ENCODE results near the gene NMT1. TPM values are rescaled to one million over a fixed set of nuclear protein-coding genes. Genes with fewer than 3 reads are reported as not detected.

NMT1 gene
- total and polyA plus RNA-seq, 2 of the 13 experiments (the other 11 are each of a cell fraction or from before 2014, with no cell fraction given), result 75.7 to 142 TPM

- TF ChIP-seq ZSCAN29 (CRISPR knock-in tag; conservative IDR thresholded peaks at IDR 0.05) (0 out of 2 replicates have a peak, but pooled peaks have one; percentile 79), ZNF557 (CRISPR knock-in tag; IDR thresholded peaks at IDR 0.05) (no peak), ZNF792 (CRISPR knock-in tag; IDR thresholded peaks at IDR 0.05) (peak; percentile 84; the same call in 1 of the 2 replicates), CEBPG (CRISPR knock-in tag; IDR thresholded peaks at IDR 0.05) (peak; percentile 21; the same call in 1 of the 2 replicates), TAF15 (IDR thresholded peaks at IDR 0.05; ENCODE audit: low read depth, low read length, poor library complexity, severe bottlenecking) (peak; percentile 61), MTERF4 (CRISPR knock-in tag; IDR thresholded peaks at IDR 0.05) (peak; percentile 82; the same call in 1 of the 2 replicates), TFAP4 (IDR thresholded peaks at IDR 0.05; ENCODE audit: borderline replicate concordance, low read depth) (peak; percentile 76), SRF (IDR thresholded peaks at IDR 0.05; ENCODE audit: low read depth, low read length) (no peak), ZNF326 (CRISPR knock-in tag; IDR thresholded peaks at IDR 0.05; ENCODE audit: borderline replicate concordance) (peak; percentile 61; the same call in 1 of the 2 replicates), HNF1B (CRISPR knock-in tag; IDR thresholded peaks at IDR 0.05) (peak; percentile 81), ZNF761 (CRISPR knock-in tag; conservative IDR thresholded peaks at IDR 0.05) (peak; percentile 95), RNF2 (conservative IDR thresholded peaks at IDR 0.05; ENCODE audit: low read depth) (peak; percentile 85; the same call in 1 of the 2 replicates), ATF2 (CRISPR knock-in tag; IDR thresholded peaks at IDR 0.05) (0 out of 2 replicates have a peak, but pooled peaks have one; percentile 28), IRF1 (CRISPR knock-in tag; IDR thresholded peaks at IDR 0.05; ENCODE audit: low read depth) (no peak), SRSF9 (IDR thresholded peaks at IDR 0.05; ENCODE audit: borderline replicate concordance, insufficient read depth, low read depth, low read length, poor library complexity, severe bottlenecking) (no peak), ZC3H13 (CRISPR knock-in tag; IDR thresholded peaks at IDR 0.05) (peak; percentile 85), ZNF691 (CRISPR knock-in tag; IDR thresholded peaks at IDR 0.05; ENCODE audit: borderline replicate concordance, low read depth) (peak; percentile 93), ZZZ3 (CRISPR knock-in tag; IDR thresholded peaks at IDR 0.05; ENCODE audit: borderline replicate concordance) (peak; percentile 72; the same call in 1 of the 2 replicates)
Measured at GRCh38 chr17:45021607-45022287, 39.4 kb upstream of the NMT1 start (continued).

Measured in HepG2 (cell line).